Measurements from ENCODE around the gene PTPN4. TPM values are rescaled to one million over a fixed set of nuclear protein-coding genes. Genes with fewer than 3 reads are reported as not detected.
A peak's percentile ranks its signal among the peaks of the same experiment; 100 is the strongest.

The PTPN4 gene
- total and polyA plus RNA-seq, 2 of the 8 experiments (the other 6 are each of a cell fraction or from before 2014, with no cell fraction given), result 28.5 to 105 TPM

DNA sequence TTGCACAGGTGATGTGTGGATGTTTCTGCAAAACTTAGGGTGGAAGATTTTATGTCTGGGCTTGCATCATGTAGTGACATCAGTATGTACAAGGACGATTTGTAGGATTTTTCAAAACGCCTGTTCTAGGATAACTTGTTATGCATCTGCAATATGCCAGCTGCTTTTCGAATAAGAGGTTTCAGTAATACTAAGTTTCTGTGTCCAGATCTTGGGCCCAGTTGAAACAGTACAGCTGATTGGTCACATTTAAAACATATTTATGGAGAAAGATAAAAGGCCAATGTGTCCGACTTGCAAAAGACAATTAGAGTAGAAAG lies 1.2 kb downstream of the PTPN4 start:
- Histone ChIP-seq H3K4me1 (replicated peaks in 1 of 4; ENCODE audit: control insufficient read depth in 3 of 4, insufficient read depth in 4 of 4, low read length in 3 of 4) (peaks cover 6 to 16% (median 9%) of the 10 kb centered on the region in 4 experiments; a peak in 5 of 7 replicates), H3K79me2 (ENCODE audit: control insufficient read depth in 1 of 2, insufficient read depth in 2 of 2, low read length in 2 of 2) (peaks cover 31 to 58% of the 10 kb centered on the region in 2 experiments), H3K9ac (replicated peaks in 1 of 4; ENCODE audit: extremely low read depth in 1 of 4, low read depth in 3 of 4, low read length in 3 of 4) (peak overlapping the region; percentile 92 to 98 (median 95)), H3K36me3 (ENCODE audit: control insufficient read depth in 2 of 4, insufficient read depth in 4 of 4, low read length in 3 of 4) (no peaks in the 10 kb centered on the region), H3K27ac (ENCODE audit: low read depth, low read length) (peak overlapping the region; percentile 96), H3K56ac (replicated peaks; ENCODE audit: insufficient read length, low read depth, low read length) (no peak overlapping the region), H4K5ac (ENCODE audit: insufficient read length, low read depth, low read length) (no peak overlapping the region), H3K9me3 (ENCODE audit: insufficient read depth in 2 of 2, low read depth in 1 of 2, low read length in 1 of 2) (no peaks in the 10 kb centered on the region), H4K8ac (ENCODE audit: extremely low read depth, insufficient read depth, low read length) (no peak overlapping the region), H3K4me2 (ENCODE audit: insufficient read depth in 1 of 2, low read depth in 2 of 2, low read length in 2 of 2) (peak overlapping the region; percentile 66 to 86), H2AFZ (ENCODE audit: low read length) (no peak overlapping the region), H3K23ac (ENCODE audit: insufficient read length) (no peak overlapping the region), H3K18ac (ENCODE audit: extremely low read depth, low read length) (no peak overlapping the region), H4K20me1 (replicated peaks in 1 of 2; ENCODE audit: control insufficient read depth in 1 of 2, insufficient read depth in 2 of 2, low read length in 2 of 2) (peaks cover 5 to 6% of the 10 kb centered on the region in 2 experiments), H2AK5ac (ENCODE audit: low read depth, low read length) (no peak overlapping the region), H3K14ac (ENCODE audit: insufficient read length) (no peak overlapping the region), H4K91ac (replicated peaks; ENCODE audit: insufficient read length, low read length) (no peak overlapping the region), H3K27me3 (replicated peaks in 1 of 4; ENCODE audit: control insufficient read depth in 3 of 4, extremely low read depth in 1 of 4, insufficient read depth in 3 of 4, low read length in 3 of 4) (no peaks in the 10 kb centered on the region), H3K23me2 (ENCODE audit: low read depth, low read length) (peaks cover 6% of the 10 kb centered on the region; the same call in 1 of the 2 replicates), H2BK5ac (ENCODE audit: low read depth, low read length) (no peak overlapping the region), H2BK12ac (ENCODE audit: low read depth, low read length) (no peak overlapping the region), H3K79me1 (ENCODE audit: low read depth, low read length) (peaks cover 3% of the 10 kb centered on the region; the same call in 1 of the 2 replicates), H2BK120ac (replicated peaks; ENCODE audit: low read depth, low read length) (no peak overlapping the region), H2BK20ac (ENCODE audit: low read length) (no peak overlapping the region), H2BK15ac (ENCODE audit: low read length) (no peak overlapping the region), H3K4me3 (ENCODE audit: extremely low read depth in 1 of 4, insufficient read depth in 2 of 4, low read depth in 3 of 4, low read length in 4 of 4) (peak overlapping the region; percentile 78 to 93 (median 90)), H3K4ac (replicated peaks; ENCODE audit: insufficient read length, low read depth, low read length) (peak overlapping the region; percentile 13)
- 2% methylated on average over 4 of the region's 4 CpGs; no CpG with 5 or more reads in 1 of the 2 experiments for WGBS, 2 experiments (ENCODE audit: extremely low coverage in 1 of 2, insufficient coverage in 1 of 2, insufficient read length in 1 of 2, insufficient replicate concordance in 2 of 2, low coverage in 1 of 2, low lambda C conversion rate in 2 of 2, missing lambda C conversion rate in 1 of 2)
- DNase-seq (ENCODE audit: low read depth in 1 of 2, low spot score in 2 of 2) (no peak), FAIRE-seq (no peak)
- TF ChIP-seq RBBP5 (IDR thresholded peaks at IDR 0.05; ENCODE audit: borderline replicate concordance, low read depth, low read length) (no peak), SRF (IDR thresholded peaks at IDR 0.05; ENCODE audit: low read depth, low read length) (no peak), TCF12 (IDR thresholded peaks at IDR 0.05; ENCODE audit: low read depth, low read length) (no peak), POLR2A (IDR thresholded peaks at IDR 0.05; ENCODE audit: control extremely low read depth in 1 of 2, low read depth in 2 of 2, low read length in 2 of 2) (peak in 1 of 2 experiments; percentile 11; a peak in 2 of 3 replicates), KDM4A (IDR thresholded peaks at IDR 0.05; ENCODE audit: low read depth, low read length, severe bottlenecking) (peak; percentile 7), EGR1 (IDR thresholded peaks at IDR 0.05; ENCODE audit: borderline replicate concordance, low read depth, low read length) (no peak), MAFK (IDR thresholded peaks at IDR 0.05; ENCODE audit: low read depth, low read length) (no peak), KDM1A (IDR thresholded peaks at IDR 0.05; ENCODE audit: borderline replicate concordance, low read length) (no peak), CBX8 (IDR thresholded peaks at IDR 0.05; ENCODE audit: borderline replicate concordance, low read depth, low read length) (no peak), KDM5A (IDR thresholded peaks at IDR 0.05; ENCODE audit: low read length) (no peak), SP2 (IDR thresholded peaks at IDR 0.05; ENCODE audit: low read length) (no peak), FOSL1 (IDR thresholded peaks at IDR 0.05; ENCODE audit: insufficient read depth, low read depth, low read length) (no peak), CHD1 (IDR thresholded peaks at IDR 0.05; ENCODE audit: low read depth, low read length) (peak; percentile 25)
- ChIA-PET POLR2A (ENCODE audit: partially characterized antibody) (interaction anchor here (0.7 to 3.7 kb wide), 9 partner anchors 9 to 252 kb away, joined by 3 to 36 read pairs (median 4); partner anchors contain the start of gene EPB41L5), CTCF (ENCODE audit: partially characterized antibody) (interaction anchor here (0.5 to 1.4 kb wide), 4 partner anchors 17 to 1728 kb away, joined by 3 read pairs; no protein-coding TSS in a partner anchor)

All from H1 (cell line).